Kidney (tissue), 14 donors: Measurements from ENCODE around the gene CASP6. TPM values are rescaled to one million over a fixed set of nuclear protein-coding genes. Genes with fewer than 3 reads are reported as not detected.

Experiments used
- DNase-seq, 5 donors: peaks; one replicate each; pipeline ENCODE4 v3.0.0-alpha.2; 2013 to 2020
- FAIRE-seq: peaks from 2 replicates; lab custom pipeline; 2012; peaks lifted over from hg19 to GRCh38; lab: Jason Lieb, UNC
- H3K27ac ChIP-seq, 2 donors: one replicate each; pipeline ENCODE4 v1.7.0; 2013; ENCODE audit warnings: low read depth in 2 of 2, low read length in 2 of 2, inconsistent platforms in 1 of 2
- H3K27me3 ChIP-seq: one replicate; pipeline ENCODE4 v1.7.1; 2013; ENCODE audit warnings: low read length, inconsistent platforms; ENCODE audit not compliant: control insufficient read depth, insufficient read depth
- H3K36me3 ChIP-seq, 3 donors: one replicate each; pipeline versions ENCODE4 v1.7.0 to v1.7.1; 2013; ENCODE audit warnings: low read length in 3 of 3, control low read depth in 1 of 3, inconsistent platforms in 1 of 3; ENCODE audit not compliant: insufficient read depth in 3 of 3, control insufficient read depth in 2 of 3
- H3K4me1 ChIP-seq, 3 donors: one replicate each; pipeline versions ENCODE4 v1.7.0 to v1.7.1; 2013; ENCODE audit warnings: low read length in 3 of 3, inconsistent platforms in 1 of 3, low read depth in 1 of 3; ENCODE audit not compliant: control insufficient read depth in 2 of 3, insufficient read depth in 2 of 3
- H3K4me3 ChIP-seq, 3 donors: one replicate each; pipeline versions ENCODE4 v1.7.0 to v1.8.1; 2013; ENCODE audit warnings: low read length in 3 of 3, control low read depth in 1 of 3, inconsistent platforms in 1 of 3
- H3K9ac ChIP-seq, 3 donors: one replicate each; pipeline versions ENCODE4 v1.7.0 to v1.7.1; 2013; ENCODE audit warnings: low read length in 3 of 3, control low read depth in 1 of 3, inconsistent platforms in 1 of 3
- H3K9me3 ChIP-seq, 3 donors: one replicate each; pipeline versions ENCODE4 v1.7.0 to v1.7.1; 2013; ENCODE audit warnings: low read length in 3 of 3, control low read depth in 1 of 3, inconsistent platforms in 1 of 3; ENCODE audit not compliant: control insufficient read depth in 2 of 3, insufficient read depth in 1 of 3
- intact Hi-C: fragments of 100-400 bp; cut with DNase I; formaldehyde crosslinking; loops from one replicate; pipeline ENCODE4 v1.11.1; 2022
- polyA plus RNA-seq: library from polyadenylated mRNA; stranded (reverse); fragments of 350-450 nt; fragmentation: Illumina TruSeq; extraction: RNeasy Lipid Tissue Mini Kit (QIAGEN cat#74804); gene quantifications from one replicate; pipeline ENCODE4 v1.2.3, GENCODE V29; 2014; ENCODE audit warnings: low read depth, low replicate concordance; ENCODE audit not compliant: insufficient read depth
- total RNA-seq: library from RNA; stranded (reverse); fragmentation: NEBNext Ultra II Directional; extraction: Animal tissue kit (Norgen Biotek cat#: 25700); gene quantifications from one replicate; pipeline ENCODE4 v1.2.1, GENCODE V29; 2021
- TF ChIP-seq, protein P1 (sequence below): IDR thresholded peaks from 3 replicates; pipeline ENCODE4 v1.5.1; 2012; ENCODE audit warnings: mild to moderate bottlenecking, moderate library complexity, borderline replicate concordance; ENCODE audit not compliant: insufficient read depth; ENCODE audit errors: extremely low read depth
- donor health status: control.
- donor health status: control.
- donor health status: control.
- donor health status: control.
- donor health status: control.
- donor health status: DM: yes; HTN: yes; CAD: no.
- donor health status: Normal renal cell carcinoma (clear cell type).

Gene CASP6
- total and polyA plus RNA-seq, 2 donors from 2014 or later = 20.7 to 21.6 TPM

DNA sequence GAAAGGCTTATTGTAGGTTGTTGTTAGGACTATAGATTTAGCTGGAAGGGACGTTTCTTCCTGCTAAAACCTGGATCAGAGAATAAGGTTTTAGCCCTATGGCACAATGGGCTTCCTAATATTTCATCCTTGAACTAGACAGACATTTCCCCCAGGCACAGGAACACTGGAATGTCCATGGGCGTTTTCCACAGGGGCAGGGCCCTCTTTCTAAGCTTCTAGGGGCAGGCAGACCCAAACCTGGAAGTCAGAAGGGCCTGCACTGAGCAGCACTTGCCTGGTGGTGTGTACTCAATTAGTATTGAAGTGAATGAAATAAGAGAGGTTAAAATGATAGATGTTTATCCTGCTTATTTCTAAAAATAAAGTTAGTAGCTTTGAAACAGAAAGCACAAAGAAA lies 41.1 kb downstream of the CASP6 start:
- TF ChIP-seq, protein P1, sequence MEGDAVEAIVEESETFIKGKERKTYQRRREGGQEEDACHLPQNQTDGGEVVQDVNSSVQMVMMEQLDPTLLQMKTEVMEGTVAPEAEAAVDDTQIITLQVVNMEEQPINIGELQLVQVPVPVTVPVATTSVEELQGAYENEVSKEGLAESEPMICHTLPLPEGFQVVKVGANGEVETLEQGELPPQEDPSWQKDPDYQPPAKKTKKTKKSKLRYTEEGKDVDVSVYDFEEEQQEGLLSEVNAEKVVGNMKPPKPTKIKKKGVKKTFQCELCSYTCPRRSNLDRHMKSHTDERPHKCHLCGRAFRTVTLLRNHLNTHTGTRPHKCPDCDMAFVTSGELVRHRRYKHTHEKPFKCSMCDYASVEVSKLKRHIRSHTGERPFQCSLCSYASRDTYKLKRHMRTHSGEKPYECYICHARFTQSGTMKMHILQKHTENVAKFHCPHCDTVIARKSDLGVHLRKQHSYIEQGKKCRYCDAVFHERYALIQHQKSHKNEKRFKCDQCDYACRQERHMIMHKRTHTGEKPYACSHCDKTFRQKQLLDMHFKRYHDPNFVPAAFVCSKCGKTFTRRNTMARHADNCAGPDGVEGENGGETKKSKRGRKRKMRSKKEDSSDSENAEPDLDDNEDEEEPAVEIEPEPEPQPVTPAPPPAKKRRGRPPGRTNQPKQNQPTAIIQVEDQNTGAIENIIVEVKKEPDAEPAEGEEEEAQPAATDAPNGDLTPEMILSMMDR = no peak
- H3K9me3 ChIP-seq = no peaks in the 10 kb centered on the region
- no peaks in the 10 kb centered on the region for H3K36me3 ChIP-seq
- no peak overlapping the region for H3K9ac ChIP-seq
- intact Hi-C loops = no loop called here
- FAIRE-seq (no peak), DNase-seq (no peak)
- no peaks in the 10 kb centered on the region for H3K27me3 ChIP-seq
- no peak overlapping the region for H3K4me3 ChIP-seq
- H3K27ac ChIP-seq = no peak overlapping the region
- no peaks in the 10 kb centered on the region for H3K4me1 ChIP-seq

DNA sequence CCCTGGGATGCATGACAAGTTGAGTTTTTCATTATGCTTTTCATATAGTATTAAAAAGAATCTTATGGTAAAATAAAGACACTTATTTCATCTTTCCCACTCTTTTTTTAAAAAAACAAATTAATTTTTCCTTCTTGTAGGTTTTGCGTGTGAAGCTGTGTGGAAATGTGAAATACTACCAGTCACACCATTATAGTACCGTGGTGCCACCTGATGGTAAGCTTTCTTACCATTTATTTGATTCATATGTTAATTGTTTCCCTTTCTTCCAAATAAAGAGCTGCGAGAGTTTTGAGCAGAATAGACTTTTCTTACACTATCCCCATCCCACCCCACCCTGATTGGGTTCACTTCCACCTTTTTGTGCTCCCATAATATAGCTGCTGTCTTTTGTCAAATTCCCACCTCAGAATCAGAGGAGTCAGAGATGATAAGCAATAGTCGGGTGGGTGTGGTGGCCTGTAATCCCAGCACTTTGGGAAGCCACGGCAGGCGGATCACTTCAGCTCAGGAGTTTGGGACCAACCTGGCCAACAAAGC lies 44.3 kb downstream of the CASP6 start:
- H3K36me3 ChIP-seq = no peaks in the 10 kb centered on the region
- DNase-seq = peak in 1 of 5 donors; percentile 11
- intact Hi-C loops = no loop called here
- FAIRE-seq = no peak
- H3K9ac ChIP-seq = no peak overlapping the region
- H3K27me3 ChIP-seq = no peaks in the 10 kb centered on the region
- H3K4me1 ChIP-seq = no peaks in the 10 kb centered on the region
- H3K27ac ChIP-seq = no peak overlapping the region
- H3K9me3 ChIP-seq = no peaks in the 10 kb centered on the region
- TF ChIP-seq, protein P1 = no peak
- H3K4me3 ChIP-seq = no peak overlapping the region

DNA sequence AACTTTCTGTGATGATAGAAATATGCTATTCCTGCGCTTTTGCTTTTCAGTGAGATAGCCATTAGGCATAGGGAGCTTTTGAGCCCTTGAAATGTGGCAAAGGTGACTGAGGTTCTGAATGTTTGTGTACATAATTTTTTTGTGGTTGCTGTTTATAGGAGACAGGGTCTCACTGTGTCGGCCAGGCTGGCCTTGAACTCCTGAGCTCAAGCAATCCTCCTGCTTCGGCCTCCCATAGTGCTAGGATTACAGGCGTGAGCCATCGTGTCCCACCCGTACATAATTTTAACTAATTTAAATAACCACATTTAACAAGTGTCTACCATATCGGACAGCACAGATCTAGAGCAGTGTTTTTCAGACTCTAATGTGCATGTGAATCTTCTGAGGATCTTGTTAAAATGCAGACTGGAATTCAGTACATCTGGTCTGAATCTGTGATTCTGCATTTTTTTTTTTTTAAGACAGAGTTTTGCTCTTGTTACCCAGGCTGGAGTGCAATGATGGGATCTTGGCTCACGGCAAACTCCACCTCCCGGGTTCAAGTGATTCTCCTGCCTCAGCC lies 45.3 kb downstream of the CASP6 start:
- no peak for FAIRE-seq
- intact Hi-C loops = no loop called here
- no peak overlapping the region for H3K4me3 ChIP-seq

More for the DNA sequence above, 45.3 kb downstream of the CASP6 start:
- TF ChIP-seq, protein P1 = no peak
- Histone ChIP-seq H3K27me3 (no peaks in the 10 kb centered on the region), H3K4me1 (no peaks in the 10 kb centered on the region), H3K27ac (no peak overlapping the region), H3K36me3 (no peaks in the 10 kb centered on the region), H3K9me3 (peaks cover 0 to 1% (median 0%) of the 10 kb centered on the region in 3 donors), H3K9ac (no peak overlapping the region)
- no peak for DNase-seq
